Fibroblast of skin of left quadriceps (primary cell): ENCODE results near the gene ASTN1.
A peak's percentile ranks its signal among the peaks of the same experiment; 100 is the strongest.
"Not testable (repeated sequence)": the region's sequence is repeated elsewhere in the genome, so short reads cannot be mapped to it uniquely, and the experiment has no call there.

ENCODE experiments used
- DNase-seq, 2 experiments: peaks; one replicate each; pipeline ENCODE4 v3.0.0-alpha.2; 2013; ENCODE audit warnings: low read depth in 2 of 2

Gene ASTN1

GRCh38 chr1:177106614-177107365 is 57.7 kb downstream of the ASTN1 start:
- DNase-seq = no peak

DNA sequence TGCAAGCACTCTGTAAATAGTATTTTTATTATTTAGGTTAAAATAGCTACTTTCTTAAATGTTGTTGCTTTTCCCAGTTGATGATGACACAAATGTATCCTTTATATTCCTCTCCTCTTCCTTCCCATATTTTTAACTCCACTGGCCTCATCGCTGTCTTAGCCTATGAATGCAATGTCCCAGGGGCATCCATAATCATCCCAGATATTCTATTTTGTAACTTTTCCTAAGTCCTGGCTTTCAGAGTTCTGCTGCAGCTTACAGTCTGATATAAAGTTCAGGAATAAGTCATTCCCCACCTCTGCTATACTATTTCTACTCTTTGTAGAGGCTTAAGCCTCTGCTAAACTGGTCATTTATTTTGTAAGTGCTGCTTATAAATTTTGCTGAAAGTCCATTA is 58.3 kb downstream of the ASTN1 start:
- DNase-seq = no peak

- DNase-seq = no peak
These were observed 61.3 kb downstream of the ASTN1 start for GRCh38 chr1:177103005-177103852.

- no peak for DNase-seq
These were observed 72.5 kb downstream of the ASTN1 start for GRCh38 chr1:177092001-177092400.

- DNase-seq = peak; percentile 34 to 44
These were observed 73.5 kb downstream of the ASTN1 start for GRCh38 chr1:177091040-177091439.

GRCh38 chr1:177088966-177089365 is 75.5 kb downstream of the ASTN1 start:
- DNase-seq = no peak

DNA sequence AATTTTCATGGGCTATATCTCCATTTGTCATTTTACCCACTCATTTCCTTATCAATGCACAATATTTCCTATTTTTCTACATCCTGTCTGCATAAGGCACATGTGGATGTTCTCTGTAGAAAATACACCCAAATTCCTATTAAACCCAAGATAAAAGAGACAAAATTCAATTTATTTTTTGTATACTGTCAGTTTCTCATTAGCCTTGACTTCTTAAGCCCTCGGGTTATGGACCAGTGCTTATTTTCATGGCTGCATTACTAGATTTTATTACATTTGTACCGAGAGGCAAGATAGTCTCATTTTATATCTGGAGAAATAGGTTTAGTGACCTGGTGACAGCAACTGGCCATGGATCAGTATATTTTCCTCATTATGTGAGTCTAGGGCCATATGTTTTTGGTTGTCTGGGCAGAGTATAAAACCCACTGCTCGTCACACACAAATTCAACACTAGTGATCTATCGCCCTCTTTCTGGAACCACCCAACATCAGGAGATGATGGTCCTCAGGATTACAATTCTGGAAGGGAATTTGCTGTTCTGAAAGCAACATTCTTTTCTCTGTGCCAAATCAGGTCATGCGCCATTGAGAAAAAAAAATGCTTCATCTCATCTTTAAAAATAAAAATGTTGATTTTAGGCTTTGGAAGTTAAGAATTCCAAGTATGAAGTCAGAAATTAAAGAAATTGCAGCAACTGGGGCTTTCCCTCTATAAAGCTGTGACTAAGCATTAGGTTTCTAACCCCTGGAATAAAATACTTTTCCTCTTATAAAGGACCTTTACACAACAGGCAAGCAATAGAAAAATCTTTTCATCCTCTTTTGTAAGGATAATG is 81.4 kb downstream of the ASTN1 start:
- DNase-seq = peak; percentile 77 to 81

DNA sequence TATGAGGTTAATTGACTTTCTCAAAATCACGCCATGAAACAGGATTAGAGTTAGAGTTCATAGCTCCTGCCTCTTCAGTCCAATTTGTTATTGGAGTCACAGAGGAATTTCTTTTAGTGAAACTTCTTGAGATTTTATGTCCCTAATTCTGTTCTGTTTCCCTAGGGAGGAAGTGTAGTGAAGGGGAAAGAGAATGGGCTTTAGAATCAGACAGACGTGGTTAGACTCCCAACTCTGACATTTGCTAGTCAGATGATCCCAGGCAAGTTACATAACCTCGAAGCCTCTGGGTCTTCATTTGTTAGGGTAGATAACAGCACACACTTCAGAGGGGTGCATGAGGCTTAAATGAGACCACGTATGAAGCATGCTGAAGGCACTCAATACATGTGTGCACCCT is 83.9 kb downstream of the ASTN1 start:
- DNase-seq = no peak

DNA sequence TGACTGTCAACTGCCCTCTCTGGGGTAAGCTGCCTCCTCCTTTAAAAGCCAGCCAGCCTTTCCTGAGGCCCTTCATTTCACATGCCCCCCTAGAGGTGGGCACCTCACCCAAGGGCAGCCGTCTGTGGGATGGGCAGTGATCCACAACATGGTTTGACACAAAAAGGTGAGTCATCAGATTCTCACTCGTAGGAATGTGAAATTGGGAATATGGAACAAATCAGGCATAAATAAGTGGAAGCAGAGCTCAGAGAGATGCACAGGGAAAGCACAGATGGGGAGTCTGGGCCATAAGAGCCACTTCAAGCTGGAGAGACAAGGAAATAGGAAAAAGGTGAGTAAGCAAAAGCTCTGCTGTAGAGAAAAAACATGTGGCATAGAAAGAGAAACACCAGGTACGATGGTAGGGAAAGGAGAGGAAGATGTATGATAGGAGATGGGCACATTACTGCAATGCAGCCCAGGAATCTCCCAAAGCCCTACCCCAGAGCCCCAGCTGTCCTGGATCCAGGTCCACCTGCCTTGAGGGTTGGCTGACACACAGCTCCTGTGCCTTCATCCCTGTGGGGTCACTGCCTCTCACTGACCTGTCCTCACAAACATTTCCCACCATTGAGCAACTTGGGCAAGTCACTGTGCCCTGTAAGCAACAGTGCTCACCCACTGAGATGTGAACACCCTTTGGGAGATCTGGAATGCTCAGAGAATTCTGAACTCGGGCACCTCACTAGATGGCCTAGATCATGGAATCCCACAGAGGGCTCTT is 86.6 kb downstream of the ASTN1 start:
- DNase-seq = peak; percentile 29 to 35

- DNase-seq = no peak
These were observed 87.5 kb downstream of the ASTN1 start for GRCh38 chr1:177077006-177077405.

- not testable (repeated sequence) for DNase-seq
These were observed 89.7 kb downstream of the ASTN1 start for GRCh38 chr1:177074811-177075210.

- no peak for DNase-seq
These were observed 95.0 kb downstream of the ASTN1 start for GRCh38 chr1:177069490-177069889.

- no peak for DNase-seq
These were observed 96.6 kb downstream of the ASTN1 start for GRCh38 chr1:177067752-177068410.

GRCh38 chr1:177065430-177065829 is 99.1 kb downstream of the ASTN1 start:
- no peak for DNase-seq

GRCh38 chr1:177063648-177064047 is 100.9 kb downstream of the ASTN1 start:
- DNase-seq = no peak

GRCh38 chr1:177054542-177054941 is 110.0 kb downstream of the ASTN1 start:
- no peak for DNase-seq

DNA sequence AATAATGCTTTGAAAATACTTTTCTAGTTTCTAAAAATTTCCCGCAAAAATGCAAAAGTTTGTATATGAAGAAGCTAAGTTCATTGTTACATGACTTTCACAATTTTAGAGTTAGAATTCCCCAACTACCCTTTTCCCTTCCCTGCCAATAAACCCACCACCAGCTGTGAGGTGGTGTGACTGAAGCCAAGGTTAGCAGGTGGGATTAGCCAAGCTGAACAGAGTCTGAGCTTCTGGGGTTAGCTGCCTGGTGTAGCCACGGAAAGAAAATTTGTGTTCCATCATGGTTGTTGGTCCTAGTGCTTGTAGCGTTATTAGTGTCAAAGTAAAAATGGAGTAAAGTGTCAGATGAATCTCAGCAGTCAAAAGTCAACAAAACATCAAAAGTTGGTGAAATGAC is 110.9 kb downstream of the ASTN1 start:
- DNase-seq = no peak

- no peak for DNase-seq
These were observed 116.0 kb downstream of the ASTN1 start for GRCh38 chr1:177048314-177049069.

DNA sequence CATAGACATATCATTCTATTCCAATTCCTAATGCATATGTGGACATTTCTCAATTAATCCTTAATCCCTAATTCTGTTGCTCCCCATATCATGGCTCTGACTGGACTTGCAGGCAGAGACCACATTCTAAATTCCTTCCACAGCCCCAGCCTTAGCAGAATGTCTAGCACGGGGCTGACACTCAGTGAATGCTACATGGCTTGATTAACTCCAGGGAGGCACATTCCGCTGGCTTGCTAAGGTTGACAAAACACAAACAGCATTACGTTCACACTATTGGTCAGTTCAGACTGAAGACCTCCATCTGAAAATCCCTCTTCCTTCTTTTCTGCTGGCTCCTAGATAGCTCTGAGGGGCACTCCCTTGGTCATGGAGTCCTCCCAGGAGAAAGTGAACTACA is 119.4 kb downstream of the ASTN1 start:
- DNase-seq = no peak

- no peak for DNase-seq
These were observed 120.1 kb downstream of the ASTN1 start for GRCh38 chr1:177044390-177044789.
